Activated T-cell treated with anti-CD3 and anti-CD28 coated beads, Interleukin-2, amount 50 U/mL, for 48 hours (primary cell): ENCODE results near the gene PARP14.

Experiments used
- DNase-seq, 2 experiments: peaks; one replicate each; pipeline ENCODE4 v3.0.0-alpha.2; 2020

PARP14 gene

DNA sequence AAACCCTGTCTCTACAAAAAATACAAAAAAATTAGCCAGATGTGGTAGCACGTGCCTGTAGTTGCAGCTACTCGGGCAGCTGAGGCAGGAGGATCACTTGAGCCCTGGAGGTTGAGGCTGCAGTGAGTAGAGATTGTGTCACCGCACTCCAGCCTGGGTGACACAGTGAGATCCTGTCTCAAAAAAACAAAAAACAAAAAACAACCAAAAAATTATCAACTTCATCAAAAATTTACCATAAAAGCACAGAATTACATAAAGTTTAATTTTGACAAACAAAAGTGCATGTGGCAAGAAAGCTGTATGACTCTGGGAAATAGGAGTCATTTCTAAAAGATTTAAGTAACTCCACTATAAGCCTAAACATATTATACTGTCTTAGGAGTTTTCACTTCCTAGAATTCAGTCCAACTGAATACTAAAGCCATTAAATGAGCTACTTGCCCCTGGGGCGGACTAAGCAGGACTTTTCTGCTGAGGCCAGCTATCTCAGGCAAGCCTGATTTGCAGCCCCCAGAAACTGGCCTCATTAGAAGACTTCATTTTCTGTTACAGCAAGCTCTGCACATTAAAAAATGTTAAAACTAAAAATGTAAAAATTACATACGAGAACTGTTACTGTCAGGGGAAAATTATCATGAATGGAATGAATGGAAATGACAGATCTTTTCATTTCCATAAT lies 90.0 kb downstream of the PARP14 start:
- DNase-seq, result no peak

DNA sequence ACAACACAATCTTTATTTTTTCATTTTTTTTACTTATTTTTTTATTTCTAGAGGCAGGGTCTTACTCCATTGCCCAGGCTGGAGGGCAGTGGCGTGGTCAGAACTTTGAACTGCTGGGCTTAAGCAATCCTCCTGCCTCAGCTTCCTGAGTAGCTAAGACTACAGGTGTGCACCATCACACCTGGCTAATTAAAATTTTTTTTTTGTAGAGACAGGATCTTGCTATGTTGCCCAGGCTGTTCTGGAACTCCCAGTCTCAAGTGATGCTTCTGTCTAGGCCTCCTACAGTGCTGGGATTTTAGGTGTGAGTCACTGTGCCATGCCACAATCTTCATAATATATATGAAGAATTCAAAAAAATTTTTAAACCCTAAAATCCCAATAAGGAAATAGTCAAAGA lies 92.2 kb downstream of the PARP14 start:
- DNase-seq, result no peak

DNA sequence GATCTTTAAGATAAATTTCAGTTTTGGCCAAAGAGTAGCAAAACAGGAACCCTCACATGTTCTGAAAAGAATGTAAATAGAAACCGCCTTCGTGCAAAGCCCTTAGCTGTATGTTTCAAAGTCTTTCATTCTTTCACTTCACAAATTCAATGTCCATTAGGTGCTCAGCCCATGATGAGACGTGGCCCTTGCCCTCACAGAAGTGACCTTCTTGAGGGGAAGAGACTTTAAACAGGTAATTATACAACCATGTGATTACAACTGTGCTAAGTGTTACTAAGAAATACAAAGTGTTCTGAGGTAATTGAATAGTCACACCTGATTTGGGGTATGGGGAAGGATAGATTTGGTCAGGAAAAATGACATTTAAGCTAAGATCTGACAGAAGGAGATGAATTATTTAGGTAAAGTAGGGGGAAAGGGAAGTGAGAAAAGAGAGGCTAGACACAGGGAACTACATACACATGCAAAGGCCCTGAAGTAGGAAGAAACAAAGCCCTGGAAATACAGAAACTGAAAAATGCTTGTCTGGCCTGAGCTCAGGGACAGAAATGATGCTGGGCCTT lies 93.4 kb downstream of the PARP14 start:
- no peak for DNase-seq

DNA sequence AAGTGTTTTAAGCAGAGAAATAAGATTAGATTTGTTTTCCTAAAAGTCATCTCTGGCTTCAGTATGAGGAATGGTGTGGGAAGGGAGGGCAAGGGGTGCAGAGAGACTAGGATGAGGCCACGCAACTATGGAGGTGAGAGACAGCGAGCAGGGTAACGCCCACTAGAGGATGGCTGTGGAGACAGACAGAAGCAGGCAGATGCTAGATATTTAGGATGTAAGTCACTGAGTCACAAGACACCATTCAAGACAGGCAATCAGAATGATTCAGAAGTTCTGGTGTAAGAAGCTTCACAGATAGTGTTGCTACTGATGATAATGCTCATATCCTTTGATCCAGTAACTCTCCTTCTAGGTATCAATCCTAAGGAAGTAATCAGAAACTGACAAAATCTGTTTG lies 93.9 kb downstream of the PARP14 start:
- DNase-seq, result no peak

DNA sequence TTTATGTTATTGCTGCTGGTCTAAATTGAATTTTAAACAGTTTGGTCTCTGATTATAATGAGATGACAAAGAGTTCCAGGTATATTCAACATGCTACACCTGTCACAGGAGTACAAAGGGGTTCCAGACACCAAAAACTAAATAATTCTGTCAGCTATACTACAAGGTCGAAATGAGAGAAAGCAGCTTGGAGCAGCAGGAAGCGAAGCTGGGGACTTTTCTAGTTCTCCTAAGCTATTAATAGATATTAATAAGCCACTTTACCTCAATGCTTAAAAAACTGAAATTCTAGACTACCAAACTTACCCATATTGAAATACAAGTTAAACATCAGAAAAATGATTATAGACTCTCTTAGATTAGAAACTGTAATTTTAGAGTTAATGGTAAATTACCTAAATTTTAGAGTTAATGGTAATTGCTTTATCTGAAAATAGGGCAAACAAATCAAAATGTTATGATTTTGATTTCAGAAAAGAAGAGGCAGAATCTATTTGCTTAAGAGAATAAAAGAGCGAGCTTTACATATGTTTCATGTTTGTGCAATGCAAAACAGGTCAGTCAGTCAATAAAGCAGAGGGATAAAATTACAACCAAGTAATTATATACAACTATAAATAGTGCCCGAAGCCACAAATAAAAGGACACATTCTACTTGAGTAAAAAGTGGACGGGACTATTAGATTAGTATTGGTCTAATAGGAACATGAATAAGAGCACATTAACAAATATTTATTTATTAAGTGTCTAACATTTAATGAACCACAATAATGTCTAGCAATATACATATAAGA lies 96.2 kb downstream of the PARP14 start:
- DNase-seq, result no peak

DNA sequence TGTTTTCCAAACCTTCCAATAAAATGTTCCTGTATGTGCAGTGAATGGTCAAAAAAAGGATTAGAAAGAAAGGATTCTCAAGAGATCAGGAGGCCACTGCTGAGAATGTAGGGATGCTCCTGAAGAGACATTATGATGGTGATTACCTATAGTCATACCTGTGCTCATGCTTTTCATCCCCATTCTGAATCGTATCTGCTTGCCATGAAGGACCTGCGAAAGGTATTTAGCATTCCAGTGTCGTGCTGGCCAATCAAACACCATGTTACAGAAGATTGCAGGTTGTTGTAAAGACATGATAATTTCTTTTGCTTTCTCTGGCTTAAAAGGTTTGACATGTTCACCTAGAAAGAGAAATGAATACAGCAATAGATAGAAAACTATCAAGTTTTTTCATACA lies 96.9 kb downstream of the PARP14 start:
- no peak for DNase-seq
